GM12872 (cell line): ENCODE measurements around the gene MUC6.

Experiments used
- TF ChIP-seq, protein P1 (sequence below): IDR thresholded peaks from 3 replicates; pipeline ENCODE4 v1.5.1; 2011; ENCODE audit warnings: low read depth, mild to moderate bottlenecking, low read length, moderate library complexity; ENCODE audit not compliant: insufficient read depth

The MUC6 gene

GRCh38 chr11:1070594-1071462, 34.3 kb upstream of the MUC6 start:
- TF ChIP-seq, protein P1, sequence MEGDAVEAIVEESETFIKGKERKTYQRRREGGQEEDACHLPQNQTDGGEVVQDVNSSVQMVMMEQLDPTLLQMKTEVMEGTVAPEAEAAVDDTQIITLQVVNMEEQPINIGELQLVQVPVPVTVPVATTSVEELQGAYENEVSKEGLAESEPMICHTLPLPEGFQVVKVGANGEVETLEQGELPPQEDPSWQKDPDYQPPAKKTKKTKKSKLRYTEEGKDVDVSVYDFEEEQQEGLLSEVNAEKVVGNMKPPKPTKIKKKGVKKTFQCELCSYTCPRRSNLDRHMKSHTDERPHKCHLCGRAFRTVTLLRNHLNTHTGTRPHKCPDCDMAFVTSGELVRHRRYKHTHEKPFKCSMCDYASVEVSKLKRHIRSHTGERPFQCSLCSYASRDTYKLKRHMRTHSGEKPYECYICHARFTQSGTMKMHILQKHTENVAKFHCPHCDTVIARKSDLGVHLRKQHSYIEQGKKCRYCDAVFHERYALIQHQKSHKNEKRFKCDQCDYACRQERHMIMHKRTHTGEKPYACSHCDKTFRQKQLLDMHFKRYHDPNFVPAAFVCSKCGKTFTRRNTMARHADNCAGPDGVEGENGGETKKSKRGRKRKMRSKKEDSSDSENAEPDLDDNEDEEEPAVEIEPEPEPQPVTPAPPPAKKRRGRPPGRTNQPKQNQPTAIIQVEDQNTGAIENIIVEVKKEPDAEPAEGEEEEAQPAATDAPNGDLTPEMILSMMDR, result no peak

DNA sequence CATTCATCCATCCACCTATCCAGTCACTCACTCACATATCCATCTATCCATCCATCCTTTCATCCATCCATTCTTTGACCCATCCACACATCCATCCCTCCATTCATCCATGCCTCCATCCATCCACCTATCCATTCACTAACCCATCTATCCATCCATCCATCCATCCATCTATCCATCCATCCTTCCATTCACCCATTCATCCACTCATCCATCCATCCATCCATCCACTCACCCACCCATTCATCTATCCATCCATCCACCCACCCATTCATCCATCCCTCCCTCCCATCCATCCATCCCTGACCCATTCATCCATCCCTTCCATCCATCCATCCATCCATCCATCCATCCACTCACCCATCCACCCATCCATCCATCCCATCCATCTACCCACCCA, 33.2 kb upstream of the MUC6 start:
- TF ChIP-seq, protein P1, result no peak

- TF ChIP-seq, protein P1, result no peak
Measured at GRCh38 chr11:1067812-1068496, 31.4 kb upstream of the MUC6 start.

GRCh38 chr11:1064167-1064566, 27.6 kb upstream of the MUC6 start:
- TF ChIP-seq, protein P1, result no peak

DNA sequence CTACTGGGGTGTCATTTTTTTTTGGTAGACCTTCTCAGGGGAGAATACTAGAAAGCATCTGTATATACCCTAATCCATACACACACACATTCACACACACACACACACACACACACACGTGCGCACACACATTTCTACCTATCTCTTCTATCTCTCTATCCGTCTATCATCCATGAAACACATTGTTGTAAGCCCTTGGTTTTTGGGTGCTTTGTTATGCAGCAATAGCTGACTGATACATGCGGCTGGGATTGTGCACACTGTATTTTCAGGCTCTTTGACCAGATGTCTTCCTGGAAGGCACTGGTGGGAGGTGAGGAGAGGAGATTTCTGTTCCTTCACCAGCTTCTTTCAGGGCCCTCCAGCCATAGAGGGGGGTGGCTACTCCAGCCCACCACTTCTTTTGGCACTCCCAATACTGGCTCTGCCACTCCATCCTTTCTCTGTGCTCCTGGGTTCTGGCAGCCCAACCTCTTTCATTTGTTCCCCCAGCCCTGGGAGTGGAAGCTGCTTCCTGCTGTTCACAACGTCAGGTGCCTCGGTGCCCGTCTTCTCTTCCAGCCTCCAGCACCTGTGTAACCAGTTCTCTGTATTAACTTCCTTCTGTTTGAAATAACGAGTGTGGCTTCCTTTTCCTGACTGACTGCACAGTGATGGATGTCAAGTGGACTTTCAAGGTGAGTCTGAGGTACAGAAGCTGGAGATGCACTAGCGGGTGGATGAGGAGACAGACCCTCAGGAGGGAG, 25.7 kb upstream of the MUC6 start:
- TF ChIP-seq, protein P1, result no peak

DNA sequence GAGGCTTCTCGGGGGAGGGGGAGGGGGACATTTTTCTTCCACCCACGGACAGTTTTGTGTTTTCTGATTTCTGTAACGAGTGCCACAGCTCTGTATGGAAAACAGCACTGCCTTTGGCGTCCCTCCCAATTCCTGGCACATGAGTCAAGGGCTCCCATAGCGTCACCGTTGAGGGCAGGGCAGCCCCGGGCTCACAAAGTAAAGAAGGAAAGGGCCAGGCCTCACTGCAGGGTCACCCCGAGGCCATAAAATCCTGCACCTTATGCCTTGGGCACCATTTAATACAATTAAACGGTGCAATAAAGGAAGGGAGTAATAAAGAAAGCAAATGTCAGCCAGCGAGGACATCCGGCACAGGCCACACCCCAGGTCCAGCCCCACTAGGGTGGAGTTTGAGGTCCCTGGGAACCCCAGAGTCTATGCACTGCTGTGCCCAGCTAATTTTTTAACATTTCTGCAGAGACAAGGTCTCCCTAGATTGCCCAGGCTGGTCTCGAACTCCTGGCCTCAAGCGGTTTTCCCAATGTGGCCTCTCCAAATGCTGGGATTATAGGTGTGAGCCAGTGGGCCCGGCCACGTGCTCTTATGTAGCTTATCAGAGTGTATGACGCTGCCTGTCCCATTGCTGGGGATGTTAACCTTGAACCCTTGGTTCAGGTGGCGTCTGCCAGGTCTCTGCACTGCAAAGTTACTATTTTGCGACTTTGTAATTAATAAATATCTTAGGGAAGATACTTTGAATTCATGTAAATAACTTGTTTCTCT, 24.5 kb upstream of the MUC6 start:
- TF ChIP-seq, protein P1, result no peak

DNA sequence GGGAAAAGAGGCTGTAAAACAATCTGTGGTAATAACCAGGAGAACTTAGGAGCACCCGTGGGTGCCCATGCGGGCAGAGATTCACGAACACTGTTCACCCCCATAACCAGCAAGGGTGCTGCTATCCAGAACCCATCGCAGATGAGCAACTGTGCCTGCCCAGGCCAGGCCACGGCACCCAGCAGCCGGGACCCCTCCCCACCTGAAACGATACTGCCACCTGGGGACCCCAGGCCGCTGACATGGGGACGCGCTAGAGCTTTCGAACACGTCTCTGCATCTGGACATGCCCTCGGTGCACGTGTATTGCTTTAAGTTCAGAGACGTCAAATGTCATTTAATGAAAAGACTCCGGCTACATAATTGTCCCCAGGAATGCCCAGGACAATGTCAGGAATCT, 23.9 kb upstream of the MUC6 start:
- TF ChIP-seq, protein P1, result no peak
